ENCODE results near the gene MED15.

Gene MED15

DNA sequence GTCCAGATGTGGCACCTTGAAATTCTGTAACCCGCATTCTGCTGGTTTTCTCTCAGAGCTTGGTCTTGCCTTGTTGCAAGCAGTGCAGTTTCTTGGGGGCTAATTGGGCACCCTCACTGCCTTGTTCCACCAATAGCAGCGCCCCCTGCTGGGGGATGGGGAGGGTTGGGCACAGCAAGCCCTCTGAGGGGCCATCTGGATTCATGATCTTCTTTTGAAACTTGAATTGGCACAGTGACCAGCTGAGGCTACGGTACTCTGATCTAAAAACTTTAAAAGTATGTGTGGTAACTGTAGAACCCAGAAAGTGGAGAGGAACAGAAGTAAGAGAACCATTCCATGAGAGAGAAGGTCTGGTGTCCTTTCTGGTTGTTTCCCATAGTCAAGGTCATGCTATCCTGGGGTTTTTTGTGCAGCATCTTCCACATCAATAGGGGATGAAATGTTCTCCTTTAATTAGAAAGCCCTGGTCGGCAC lies 64.2 kb downstream of the MED15 start:
- no peak for DNase-seq (ENCODE audit: low spot score)

DNA sequence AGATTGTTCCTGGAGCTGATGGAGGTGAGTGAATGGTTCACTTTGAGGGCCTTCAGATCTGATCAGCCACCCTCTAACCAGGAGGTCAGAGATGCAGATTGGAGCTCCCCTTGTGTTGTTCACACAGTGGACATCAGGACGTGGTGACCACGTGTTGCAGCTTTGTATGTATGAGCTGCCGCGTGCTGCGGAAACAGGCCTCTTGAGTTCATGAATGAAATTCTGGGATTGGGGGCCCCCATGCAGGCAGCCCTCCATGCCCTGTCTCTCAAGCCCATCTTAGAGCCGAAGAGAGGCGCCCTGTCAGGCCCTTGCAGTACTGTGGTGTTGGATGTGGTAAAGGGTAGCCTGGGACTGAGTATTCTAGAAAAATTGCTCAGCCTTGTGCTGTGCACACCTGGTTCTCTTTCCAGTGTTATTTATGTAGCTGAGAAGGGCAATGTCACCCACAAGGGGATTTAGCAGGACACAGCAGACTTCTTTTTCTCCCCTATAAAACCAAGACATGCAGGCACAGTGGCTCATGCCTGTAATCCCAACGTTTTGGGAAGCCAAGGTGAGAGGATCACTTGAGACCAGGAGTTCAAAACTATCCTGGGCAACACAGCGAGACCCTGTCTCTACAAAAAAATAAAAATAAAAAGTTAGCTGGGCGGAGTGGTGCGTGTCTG lies 64.9 kb downstream of the MED15 start:
- no peak for DNase-seq (ENCODE audit: low spot score)

DNA sequence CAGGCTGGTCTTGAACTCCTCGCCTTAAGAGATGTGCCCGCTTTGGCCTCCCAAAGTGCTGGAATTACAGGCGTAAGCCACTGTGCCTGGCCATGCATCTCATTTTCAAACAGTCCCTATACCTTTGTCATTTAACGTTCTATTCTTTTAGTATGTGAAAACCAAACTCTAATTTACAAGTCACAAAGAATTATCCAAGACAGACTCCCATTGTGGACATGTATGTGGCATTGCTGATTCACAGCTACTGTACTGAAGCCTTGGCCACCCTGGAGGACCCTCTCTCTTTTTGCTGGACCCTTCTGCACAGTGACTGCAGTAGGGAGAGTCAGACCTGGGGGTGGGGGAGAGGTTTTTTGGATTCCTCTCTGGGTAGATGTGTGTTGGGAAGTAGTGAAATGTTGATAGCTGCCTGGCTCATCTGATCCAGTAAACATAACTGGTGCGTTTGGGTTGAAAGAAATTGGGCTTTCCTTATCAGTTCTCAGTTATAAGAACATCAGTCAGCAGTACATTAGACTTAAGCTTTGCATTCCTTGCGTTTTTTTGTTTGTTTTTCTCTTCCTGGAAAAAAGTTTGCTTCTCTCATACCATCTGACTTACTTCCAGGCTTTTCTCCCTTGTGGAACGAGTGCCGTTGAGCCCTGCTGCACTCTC lies 65.9 kb downstream of the MED15 start:
- no peak for DNase-seq (ENCODE audit: low spot score)

DNA sequence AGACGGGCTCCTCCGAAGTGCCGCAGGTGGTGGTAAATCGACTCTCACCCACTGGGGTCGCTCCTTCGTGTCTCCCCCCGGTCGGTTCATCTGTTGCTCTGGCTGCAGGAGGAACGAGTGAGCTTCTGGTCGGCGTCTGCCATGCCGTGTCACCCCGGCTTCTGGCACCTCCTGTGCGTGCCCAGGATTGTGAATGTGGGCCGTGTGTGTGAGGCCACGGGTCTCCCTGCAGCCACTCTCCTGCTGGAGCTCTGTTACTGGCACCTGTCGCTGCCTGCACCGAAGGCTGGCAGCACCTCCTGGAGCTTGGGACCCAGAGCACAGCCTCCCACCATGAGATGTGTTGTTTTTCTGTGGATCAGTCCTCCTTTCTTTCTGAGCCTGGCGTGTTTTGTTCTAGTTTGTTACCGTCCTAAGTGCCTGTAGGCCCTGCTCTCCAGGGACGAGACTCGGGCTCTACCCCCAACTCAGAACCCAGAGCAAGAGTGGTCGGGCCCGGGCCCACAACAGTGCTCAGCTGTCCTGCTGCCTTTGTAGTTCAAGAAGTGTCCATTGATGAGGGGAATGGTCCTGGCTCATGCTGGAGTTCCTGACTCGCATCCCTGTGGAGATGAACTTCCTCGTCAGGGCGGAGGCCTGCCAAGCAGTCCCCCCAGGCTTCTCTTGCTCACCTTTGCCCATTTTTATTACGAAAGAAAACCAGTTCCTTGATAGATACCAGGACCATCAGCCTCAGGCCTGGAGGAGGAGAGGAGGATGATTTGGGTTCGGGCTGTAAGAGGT lies 66.6 kb downstream of the MED15 start:
- no peak for DNase-seq (ENCODE audit: low spot score)

DNA sequence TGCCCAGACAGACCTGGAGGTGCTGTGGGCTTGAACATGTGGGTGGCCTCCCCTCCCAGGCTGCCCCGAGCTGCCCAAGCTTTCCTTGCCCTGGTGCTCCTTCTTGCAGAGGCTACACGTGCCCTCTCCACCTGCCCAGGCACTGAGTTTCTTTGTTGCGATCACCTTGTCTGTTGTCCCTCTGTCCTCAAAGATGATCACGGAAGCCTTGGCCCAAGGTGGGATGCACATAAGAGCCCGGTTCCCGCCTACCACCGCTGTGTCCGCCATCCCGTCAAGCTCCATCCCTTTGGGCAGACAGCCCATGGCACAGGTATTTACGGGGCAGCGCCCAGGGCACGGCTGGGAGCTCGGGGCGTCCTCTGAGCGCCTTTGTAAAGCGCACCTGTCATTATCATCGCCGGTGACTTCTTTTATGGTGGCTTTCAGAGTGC lies 67.5 kb downstream of the MED15 start:
- no peak for DNase-seq (ENCODE audit: low spot score)

DNA sequence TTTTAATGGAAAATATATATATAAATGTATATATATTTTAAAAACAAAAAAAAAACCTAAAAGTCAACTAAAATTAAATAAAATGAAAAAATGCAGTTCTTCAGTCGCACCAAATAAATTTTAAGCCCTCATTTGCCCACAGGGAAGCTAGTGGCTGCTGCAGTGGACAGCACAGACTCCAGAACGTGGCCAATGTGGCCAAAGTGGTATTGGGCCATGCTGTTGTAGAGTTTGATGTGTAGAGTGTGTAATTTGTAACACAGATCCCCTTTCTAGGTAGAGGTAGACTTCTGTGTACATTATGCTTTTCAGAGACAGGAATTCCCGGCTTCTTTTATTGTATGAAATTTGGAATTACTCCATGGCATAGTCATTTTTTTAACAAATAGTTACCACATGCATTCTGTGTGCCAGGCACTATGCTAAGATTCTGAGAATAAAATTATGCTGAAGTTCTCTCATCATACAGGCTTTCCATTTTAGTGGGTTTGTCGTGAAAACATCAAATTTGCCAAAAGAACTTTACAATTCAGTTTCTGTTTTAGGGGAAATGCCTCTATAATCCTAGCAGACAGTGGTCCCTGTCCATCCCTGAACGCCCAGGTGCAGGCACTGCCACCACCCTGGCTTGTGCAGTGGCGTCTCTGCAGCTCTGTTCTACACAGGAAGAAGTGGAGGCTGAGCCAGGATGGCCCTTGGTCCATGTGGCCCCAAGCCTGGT lies 68.5 kb downstream of the MED15 start:
- no peak for DNase-seq (ENCODE audit: low spot score)

DNA sequence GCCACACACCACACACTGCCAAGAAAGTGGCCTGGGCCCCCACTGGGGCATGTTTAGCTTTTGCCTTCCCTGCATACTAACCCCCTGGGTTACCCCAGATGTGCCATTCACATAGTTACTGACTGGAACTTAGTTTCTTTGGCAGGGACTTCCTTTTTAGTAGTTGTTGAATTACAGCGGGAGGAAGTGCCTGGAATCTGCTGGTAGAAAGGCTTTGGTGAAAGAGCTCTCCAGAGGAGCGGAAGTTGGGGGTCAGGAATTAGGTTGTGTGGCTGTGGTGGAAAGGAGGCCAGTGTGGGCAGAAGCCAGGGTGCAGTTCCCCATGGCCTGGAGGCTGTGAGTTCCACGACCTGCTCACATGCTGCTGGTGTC lies 69.0 kb downstream of the MED15 start:
- no peak for DNase-seq (ENCODE audit: low spot score)

DNA sequence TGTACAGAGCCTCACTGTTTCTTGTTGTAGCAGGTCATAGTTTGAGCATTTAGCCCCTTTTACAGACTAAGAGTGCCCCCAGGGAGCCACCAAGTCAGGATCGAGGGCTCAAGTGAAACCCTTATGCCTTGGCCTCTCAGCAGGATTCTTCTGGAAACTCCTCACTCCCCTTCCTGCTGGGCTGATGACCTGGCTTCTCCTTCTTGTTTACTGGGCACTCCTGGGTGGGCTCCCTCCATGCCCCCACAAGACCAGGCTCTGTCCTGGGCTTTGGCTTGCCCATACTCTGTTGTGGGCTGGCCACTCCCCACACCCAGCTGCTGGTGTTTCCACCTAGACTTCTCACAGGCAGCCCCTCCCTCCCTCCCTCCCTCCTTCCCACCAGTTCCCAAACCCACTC lies 69.6 kb downstream of the MED15 start:
- no peak for DNase-seq (ENCODE audit: low spot score)

DNA sequence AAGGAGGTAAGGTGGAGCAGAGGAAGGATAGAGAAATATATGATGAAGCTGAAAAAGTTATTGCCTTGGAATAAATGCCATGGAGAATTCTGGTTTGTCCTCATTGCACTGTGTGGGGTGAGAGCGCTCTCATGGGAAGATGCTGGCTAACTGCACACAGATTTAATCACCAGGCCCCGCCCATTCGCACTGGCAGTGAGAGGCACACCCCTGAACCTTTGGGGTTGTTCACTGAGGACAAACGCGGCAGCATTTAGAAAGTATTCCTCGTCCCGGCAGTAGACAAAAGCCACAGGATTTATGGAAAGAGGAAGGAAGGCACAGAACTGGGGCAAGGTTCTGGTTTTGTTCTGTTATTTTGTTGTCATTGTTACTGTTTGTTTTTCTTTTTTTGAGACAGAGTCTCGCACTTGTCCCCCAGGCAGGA lies 70.2 kb downstream of the MED15 start:
- no peak for DNase-seq (ENCODE audit: low spot score)

DNA sequence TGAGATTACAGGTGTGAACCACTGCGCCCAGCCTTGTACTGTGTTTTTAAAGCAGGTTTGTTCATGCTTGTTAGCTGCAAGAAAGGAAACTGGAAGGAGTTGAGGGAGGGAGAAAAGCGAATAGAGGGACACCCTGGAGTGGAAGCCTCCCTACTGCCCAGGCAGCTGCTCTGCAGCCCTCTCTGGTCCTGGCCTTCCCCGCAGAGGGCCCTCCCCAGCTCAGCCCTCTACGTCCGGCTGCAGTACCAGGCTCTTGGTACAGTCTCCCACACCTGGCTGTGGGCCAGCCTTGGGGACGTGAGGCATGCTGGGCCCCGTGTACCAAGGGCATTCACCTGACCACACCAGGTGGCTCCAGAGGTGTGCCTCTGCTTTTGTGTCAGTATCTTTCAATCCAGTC lies 70.8 kb downstream of the MED15 start:
- no peak for DNase-seq (ENCODE audit: low spot score)

DNA sequence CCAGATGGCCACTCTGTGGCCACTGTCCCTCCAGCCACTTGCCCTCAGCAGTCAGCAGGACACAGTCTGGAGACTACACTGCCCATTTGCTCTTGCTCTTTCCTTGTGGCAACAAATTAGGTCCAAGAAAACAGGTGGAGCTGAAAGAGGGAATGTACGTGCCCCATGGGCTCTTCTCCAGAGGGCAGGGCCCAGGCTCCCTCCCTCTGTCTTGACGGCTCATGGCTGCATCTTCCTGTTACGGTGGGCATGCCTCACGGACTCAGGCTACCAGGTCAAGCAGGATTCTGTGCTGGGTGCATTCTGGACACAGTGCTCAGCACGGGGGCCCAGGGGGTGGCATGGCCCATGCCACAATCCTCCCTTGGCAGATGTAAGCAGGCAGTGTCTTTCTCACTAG lies 71.3 kb downstream of the MED15 start:
- DNase-seq (ENCODE audit: low spot score): no peak

DNA sequence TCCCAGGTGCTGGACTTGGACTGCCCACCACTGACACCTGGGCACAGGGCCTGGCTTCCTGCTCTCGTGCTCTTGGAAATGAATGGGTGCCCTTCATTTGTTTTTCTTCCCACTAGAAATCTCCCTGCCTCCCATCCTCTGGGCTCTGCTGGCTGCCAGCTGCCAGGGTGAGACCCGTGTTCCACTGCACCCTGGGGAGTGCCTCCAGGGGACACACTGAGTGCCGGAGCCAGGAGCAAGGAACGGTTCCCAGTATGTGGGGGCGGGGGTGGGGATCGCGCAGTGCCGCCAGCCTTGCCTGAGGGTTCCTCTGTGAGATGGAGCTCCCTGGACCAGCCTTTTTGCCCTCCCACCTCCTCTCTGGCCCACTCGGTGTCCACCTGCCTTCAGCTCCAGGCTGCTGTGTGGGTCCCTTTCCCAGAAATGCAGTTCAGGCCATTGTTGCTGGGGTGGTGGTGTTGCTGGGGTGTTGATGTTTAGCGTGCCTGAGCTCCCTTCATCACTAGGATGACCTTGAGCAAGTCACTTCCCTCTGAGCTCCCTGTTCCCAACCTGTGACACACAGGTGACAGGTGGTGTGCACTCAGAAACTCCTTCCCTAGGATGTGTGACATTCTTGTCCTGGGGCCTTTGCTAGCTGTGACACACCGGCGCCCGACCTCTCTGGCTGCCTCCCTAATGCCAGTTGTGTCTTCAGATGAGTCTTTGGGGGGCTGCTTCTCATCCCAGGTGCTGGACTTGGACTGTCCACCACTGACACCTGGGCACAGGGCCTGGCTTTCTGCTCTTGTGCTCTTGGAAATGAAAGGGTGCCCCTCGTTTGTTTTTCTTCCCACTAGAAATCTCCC lies 72.1 kb downstream of the MED15 start:
- DNase-seq (ENCODE audit: low spot score): no peak

DNA sequence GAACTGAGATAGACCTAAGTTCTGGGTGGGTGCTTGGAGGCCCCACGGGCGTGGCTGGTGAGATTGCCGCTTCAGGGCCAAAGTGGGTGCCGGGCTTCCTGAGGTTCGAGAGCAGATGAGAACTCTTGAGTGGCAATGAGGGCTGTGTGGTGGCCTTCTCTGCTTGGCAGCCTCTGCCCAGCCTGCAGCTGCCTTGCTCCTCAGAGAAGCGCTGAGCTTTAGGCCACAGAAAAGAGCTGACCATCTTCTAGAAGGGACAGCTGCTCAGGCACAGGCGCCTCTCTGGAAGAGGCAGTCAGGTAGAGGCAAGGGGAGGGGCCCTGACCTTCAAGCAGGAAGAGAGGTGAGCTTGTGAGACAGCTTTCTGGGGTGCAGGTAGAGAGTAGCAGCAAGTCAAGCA lies 72.8 kb downstream of the MED15 start:
- DNase-seq (ENCODE audit: low spot score): no peak

DNA sequence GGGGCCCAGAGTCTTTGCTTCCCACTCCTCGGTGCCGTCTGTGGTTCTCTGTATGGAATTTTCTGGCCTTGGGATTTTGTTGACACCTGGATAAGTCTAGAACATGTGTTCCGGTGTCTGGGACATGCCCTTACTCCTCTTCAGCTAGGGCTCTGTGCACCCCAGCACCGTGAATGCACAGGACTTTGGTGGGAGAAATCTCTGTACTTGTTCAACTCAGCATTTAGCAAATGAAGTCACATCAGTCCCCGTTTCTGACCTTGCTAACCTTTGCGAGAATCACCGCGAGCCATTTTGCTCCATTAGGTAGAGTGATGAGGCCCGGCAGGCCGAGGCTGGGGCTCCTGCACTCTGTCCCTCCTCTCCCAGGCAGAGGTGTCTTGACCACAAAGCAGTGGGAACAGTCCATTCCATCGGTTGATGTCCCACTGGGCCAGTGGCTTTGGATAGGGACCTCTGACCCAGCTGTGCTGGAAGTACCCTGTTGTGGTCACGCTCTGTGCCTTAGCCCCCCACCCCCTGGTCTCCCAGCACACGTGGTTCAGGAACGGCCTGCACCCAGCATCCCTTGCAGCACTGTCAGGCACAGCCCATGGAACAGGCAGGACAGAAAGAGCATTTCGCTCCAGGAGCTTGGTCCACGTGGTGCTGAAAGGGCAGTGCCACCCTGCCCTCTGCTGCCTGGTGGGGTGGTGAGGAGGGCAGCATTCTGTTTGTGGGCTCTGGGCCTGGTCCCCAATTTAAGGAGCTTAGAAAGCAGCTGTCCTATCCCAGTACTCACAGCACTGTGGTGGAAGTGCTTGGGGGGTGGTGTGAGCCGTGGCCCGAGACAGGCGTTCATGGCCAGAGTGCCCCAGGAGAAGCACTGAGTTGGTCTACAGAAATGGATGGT lies 73.4 kb downstream of the MED15 start:
- no peak for DNase-seq (ENCODE audit: low spot score)

DNA sequence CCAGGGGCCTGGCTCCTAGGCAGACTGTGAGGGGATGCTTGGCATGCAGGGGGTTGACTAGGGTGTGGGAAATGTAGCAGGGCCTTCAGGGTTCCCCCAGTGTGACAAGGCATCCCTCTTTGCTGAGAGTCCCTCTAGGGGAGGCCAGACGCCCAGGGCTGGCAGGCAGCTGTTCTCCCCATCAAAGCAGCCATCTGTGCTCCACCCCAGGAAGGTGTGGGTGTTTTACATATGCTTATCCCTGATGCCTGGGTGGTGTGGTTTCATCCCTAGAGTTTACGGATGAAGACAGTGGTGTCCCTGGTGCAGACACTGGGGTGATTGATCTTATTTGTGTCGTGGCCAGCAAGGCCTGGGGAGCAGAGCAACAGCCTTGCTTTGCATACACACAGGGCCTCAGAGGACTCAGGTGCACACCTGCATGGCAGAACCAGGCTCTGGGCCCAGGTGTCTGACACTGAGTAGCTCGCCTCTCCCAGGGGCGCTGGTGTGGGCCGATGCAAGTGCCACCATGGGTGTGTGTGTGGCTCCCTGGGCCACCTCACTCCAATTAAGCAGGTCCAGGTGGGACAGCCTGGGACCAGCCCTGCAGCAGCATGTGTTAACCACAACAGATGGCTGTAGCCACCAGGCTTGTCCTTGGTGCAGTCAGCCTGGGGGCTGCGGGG lies 74.2 kb downstream of the MED15 start:
- DNase-seq (ENCODE audit: low spot score): no peak

DNA sequence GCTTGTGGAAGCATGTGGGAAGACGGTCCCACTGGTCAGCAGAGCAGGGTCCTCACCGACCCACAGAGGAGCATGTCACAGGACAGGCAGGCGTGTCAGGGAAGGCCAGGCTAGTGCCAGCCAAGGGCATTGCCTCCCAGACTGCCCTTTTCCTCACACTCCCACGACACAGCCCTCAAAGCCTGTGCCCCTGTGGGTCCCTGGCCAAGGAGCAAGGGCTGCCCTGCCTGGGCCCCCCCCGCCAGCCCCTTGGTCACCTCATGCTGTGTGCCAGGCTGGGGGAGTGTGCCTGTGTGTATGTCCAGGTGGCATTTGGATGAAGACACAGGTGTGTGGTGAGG lies 74.7 kb downstream of the MED15 start:
- no peak for DNase-seq (ENCODE audit: low spot score)

DNA sequence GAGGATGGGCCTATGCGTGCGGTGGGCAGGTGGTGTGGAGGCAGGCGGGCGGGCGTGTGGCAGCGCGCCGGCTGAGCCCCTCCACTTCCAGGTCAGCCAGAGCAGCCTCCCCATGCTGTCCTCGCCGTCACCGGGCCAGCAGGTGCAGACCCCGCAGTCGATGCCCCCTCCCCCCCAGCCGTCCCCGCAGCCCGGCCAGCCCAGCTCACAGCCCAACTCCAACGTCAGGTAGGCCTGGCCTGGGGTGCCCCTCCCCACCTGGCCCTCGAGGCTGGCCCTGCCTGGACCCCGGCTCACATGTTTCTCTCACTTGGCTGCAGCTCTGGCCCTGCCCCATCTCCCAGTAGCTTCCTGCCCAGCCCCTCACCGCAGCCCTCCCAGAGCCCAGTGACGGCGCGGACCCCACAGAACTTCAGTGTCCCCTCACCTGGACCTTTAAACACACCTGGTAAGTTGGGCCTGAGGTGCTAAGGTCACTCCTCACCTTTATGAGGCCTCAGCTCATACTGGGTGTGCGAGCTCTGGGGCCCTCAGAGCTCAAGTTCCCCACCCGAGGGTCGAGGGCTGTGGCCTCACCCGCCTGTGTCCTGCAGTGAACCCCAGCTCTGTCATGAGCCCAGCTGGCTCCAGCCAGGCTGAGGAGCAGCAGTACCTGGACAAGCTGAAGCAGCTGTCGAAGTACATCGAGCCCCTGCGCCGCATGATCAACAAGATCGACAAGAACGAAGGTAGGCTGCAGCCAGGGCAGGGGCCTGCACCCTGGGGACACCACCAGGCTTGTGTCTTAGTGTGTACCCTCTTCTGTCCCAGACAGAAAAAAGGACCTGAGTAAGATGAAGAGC lies 75.3 kb downstream of the MED15 start:
- no peak for DNase-seq (ENCODE audit: low spot score)

DNA sequence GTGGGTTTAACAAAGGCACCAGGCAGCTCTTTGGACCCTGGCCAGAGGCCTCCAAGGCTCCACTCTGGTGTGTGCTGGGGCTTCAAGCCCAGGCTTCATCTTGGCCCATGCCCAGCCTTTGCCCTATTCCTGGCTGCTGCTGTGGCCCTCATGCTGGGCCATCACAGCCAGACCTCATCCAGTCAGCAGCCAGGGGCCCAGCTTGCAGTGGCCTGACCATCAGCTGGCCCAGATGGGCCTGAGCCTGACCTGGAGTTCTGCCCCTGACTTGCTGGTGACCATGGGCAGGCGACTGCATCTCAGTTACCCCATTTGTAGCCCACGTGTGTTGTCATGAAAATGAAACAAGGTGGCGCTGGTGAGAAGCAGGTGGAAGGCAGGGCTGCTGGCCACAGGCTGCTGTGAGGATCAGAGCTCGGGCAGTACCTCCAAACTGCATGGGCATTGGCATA lies 76.1 kb downstream of the MED15 start:
- DNase-seq (ENCODE audit: low spot score): no peak
